Tongue (tissue), 2 donors: Measurements from ENCODE around the gene SZT2. TPM values are rescaled to one million over a fixed set of nuclear protein-coding genes. Genes with fewer than 3 reads are reported as not detected.
"Not testable (repeated sequence)": the region's sequence is repeated elsewhere in the genome, so short reads cannot be mapped to it uniquely, and the experiment has no call there.

Source experiments
- DNase-seq: peaks from one replicate; pipeline ENCODE4 v3.0.0-alpha.2; 2015
- total RNA-seq: library from RNA; depleted of rRNA; stranded (reverse); fragments of >200 nt; gene quantifications from one replicate; pipeline ENCODE4 v1.2.3, GENCODE V29; 2014

Gene SZT2
- total RNA-seq, 1 donor from 2014 or later: 25.5 TPM

GRCh38 chr1:43454270-43455011 lies 64.7 kb downstream of the SZT2 start:
- DNase-seq: peak; percentile 90

DNA sequence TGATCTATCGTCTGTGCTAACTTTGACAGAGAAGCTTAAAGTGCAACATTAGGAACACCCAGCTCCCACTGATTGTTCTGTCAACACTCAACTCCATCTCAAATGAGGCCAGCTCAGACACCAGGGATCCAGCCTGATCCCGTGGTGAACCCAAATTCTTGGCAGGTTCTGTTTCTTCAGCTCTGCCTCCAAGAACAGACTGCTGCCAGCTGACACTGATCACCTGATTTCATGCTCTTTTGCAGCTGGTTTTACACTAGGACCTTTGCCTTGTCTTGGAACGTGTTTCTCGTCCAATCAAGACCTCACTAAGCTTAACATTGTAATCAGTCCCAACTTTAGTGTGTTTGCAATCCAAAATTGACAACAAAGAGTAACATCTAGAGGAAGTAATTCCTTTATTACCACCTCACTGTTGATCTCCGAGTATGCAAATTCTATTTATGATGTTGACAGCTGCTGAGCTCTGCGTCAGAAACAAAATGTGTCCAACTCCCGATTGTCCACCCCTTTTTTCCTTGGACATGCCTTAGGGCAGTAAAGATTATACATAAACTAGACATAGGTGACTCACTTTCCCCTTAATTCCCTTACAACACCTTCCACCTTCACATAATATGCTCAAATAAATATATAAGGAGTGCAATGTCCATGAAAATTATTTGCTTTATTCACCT lies 65.7 kb downstream of the SZT2 start:
- peak; percentile 37 for DNase-seq

DNA sequence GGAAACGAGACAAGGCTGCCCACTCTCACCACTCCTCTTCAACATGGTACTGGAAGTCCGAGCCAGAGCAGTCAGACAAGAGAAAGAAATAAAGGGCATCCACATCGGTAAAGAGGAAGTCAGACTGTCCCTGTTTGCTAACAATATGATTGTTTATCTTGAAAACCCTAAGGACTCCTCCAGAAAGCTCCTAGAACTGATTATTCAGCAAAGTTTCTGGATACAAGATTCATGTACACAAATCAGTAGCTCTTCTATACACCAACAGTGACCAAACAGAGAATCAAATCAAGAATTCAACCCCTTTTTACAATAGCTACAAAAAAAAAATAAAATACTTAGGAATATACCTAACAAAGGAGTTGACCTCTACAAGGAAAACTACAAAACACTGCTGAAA lies 68.7 kb downstream of the SZT2 start:
- DNase-seq: not testable (repeated sequence)

DNA sequence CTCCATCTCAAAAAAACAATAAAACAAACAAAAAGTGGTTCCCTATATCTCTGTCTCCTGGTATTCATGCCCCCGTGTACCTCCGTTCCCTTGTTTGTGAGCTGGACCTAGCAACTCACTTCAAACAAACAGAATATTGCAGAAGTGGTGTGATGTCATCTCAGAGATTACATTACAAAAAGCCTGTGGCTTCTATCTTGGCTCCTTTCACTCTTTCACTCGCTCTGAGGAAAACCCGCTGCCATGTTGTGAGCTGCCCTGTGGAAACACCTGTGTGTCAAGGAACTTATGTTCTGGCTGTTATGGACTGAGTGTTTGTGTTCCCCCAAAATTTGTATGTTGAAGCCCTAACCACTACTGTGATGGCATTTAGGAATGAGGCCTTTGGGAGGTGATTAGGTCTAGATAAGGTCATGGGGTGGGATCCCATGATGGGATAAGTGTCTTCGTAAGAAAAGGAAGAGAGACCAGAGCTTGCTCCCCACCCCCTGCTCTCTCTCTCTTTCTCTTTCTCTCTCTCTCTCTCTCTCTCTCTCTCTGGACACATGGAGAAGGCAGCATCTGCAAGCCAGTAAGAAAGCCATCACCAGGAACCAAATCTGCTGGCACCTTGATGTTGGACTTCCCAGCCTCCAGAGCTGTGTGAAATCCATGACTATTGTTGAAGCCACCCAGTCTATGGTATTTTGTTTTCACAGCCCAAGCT lies 71.4 kb downstream of the SZT2 start:
- DNase-seq: no peak

GRCh38 chr1:43463479-43463878 lies 73.8 kb downstream of the SZT2 start:
- no peak for DNase-seq

DNA sequence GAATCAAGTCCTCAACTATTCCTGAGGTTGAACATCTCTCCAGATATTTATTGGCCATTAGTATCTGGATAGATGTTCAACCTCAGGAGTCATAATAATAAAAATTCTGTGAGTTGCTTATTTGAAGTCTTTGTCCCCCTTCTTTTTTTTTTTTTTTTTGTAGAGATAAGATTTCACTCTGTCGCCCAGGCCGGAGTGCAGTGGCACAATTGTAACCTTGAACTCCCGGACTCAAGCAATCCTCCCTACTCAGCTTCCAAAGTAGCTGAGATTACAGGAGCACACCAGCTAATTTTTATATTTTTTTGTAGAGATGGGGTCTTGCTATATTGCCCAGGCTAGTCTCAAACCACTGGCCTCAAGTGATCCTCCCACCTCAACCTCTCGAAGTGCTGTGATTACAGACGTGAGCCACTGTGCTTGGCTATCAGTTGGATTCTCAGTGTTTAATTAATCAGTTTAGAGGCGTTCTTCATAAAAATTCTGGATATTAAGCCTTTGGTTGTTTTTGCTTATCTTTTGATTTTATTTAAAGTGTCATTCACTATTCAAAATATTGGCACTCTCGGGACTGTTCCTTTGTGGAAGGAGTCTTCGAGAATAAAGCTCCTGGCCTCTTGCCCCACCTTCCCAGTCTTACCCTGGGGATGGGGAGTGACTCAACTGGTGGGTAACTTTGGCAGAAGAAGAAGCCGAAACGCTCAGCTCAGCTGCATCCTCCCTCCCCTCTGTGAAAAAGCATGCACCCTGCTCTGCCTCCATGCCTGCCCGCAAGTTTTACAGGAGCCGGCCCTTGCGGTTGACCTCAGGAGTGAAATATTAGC lies 75.2 kb downstream of the SZT2 start:
- no peak for DNase-seq

DNA sequence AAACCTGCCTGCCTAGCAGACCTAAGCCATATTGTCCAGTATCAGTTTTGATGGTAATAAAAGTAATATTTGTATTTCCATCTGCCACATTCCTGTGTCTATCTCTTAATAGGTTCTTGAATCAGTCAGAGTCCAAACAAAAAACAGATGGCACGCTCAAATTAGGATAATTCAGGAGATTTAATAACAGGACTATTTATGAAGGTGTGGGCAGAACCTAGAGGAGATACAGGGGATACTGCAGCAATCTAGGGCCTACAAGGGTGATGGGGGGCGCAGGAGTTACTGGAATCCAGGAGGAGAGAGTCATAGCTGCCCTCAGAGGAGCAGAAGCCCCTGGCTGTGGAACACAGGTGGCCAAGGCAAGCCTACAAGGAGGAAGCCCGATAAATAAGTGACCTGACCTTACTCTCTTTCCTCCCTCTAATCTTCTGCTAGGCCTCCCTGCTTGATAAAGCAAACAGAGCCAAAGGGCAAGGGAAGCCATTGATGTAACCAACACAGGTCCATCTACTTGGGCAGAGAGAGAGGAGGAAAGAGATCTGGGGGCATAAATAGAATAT lies 75.9 kb downstream of the SZT2 start:
- DNase-seq: no peak

- no peak for DNase-seq
Measured at GRCh38 chr1:43466403-43466802, 76.7 kb downstream of the SZT2 start.

DNA sequence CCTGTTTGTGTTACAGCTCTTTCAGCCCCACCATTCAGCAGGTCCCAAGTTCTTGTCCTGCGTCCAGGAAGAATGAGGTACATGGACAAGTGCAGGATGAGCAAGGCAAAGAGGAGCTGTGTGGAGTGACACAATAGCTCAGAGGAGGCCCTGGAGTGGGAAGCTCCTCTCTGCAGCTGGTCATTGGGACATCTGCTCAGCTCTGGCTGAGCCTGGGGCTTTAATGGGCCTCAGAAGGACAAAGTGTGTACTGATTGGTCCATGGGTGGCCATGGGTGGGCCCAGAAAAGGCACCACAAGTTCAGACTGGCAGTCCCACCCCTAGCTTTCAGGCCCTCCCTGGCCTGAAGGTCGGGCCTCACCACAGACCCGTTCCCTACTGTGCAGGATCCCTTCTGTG lies 78.7 kb downstream of the SZT2 start:
- DNase-seq: no peak

- no peak for DNase-seq
Measured at GRCh38 chr1:43469932-43470331, 80.2 kb downstream of the SZT2 start.

DNA sequence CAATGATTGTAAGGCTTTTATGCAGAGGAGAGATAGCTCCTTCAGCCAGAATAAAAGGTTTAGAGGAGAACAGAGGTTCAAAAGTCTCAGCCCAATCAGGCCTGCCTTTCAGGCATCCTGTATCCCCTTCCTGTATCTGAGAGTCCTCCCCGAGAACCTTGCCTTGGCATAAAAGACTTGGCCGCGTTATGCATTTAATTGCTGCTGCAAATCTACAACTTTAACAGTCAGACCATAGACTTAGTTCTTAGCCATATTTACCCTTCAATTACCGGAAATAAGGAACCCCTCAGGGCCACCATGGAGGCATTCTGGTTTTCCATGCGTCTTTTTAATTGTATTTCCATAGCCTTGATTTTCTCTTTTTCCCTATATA lies 82.4 kb downstream of the SZT2 start:
- no peak for DNase-seq

DNA sequence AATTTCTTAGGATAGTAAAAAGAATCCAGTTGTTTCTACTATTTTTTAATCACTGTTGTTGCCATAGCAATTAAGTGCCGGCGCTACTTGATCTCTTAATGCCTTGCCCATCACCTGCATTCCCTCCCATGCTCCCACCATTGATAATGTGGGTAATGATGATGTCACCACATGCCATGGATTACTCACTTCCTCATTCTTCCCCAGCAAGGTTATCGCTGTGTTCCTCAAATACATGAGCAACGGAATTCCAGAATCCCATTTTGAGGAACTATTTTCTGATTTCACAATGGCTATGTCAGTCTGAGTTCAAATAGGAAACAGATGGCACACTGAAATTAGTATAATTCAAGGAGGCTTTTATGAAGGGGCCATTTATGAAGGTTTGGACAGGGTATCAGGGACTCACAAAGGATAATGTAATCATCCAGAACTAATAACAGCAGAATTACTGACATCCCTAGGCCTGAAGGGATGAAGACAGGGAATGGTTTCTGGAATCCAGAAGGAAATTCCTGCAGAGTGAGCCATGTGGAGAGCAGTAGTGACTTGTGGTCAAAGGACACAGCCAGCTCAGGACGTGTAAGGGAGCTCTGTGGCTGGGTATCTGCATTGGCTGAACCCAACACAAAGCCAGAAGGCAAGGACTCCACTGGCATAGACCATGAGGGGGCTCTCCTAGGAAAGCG lies 82.9 kb downstream of the SZT2 start:
- not testable (repeated sequence) for DNase-seq

DNA sequence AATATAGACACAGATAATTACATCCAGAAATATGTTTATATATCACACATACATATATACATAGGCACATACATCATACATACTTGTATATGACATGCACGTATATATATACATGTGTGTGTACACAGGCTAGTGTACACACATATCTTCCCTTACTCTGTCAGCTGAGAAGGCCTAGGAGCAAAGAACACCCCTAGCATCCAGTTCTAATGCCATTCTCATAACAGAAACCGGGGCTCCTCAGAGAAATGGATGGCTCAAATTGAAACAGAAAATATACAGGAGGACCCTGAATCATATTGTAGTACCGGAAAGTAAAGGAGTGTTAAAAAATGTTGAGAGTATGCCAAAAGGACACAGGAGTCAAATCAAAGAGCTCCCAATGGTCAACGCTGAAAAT lies 83.8 kb downstream of the SZT2 start:
- DNase-seq: no peak

GRCh38 chr1:43475611-43476401 lies 86.1 kb downstream of the SZT2 start:
- not testable (repeated sequence) for DNase-seq

GRCh38 chr1:43477716-43478115 lies 88.0 kb downstream of the SZT2 start:
- DNase-seq: no peak

GRCh38 chr1:43479414-43479813 lies 89.7 kb downstream of the SZT2 start:
- DNase-seq: no peak

GRCh38 chr1:43481491-43481890 lies 91.8 kb downstream of the SZT2 start:
- no peak for DNase-seq

- DNase-seq: no peak
Measured at GRCh38 chr1:43482215-43482614, 92.5 kb downstream of the SZT2 start.

GRCh38 chr1:43484367-43484766 lies 94.7 kb downstream of the SZT2 start:
- DNase-seq: no peak

- DNase-seq: no peak
Measured at GRCh38 chr1:43488165-43488564, 98.5 kb downstream of the SZT2 start.

DNA sequence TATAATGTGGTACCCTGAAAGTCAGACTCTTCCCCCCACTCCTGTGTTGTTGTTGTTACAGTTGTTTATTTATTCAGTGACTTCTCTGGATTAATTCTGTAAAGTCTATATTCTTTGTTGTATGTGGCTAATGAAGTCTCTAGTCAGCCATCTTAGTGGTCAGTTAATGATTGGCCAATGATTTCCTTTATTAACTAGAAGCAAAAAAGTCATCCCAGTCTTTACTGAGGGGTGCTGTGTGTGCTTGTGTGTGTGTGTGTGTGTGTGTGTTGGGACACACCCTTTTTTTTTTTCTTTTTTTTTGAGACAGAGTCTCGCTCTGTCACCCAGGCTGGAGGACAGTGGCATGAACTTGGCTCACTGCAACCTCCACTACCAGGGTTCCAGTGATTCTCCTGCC lies 101.4 kb downstream of the SZT2 start:
- no peak for DNase-seq
